HepG2 (cell line): ENCODE measurements around the gene RPS6KC1. TPM values are rescaled to one million over a fixed set of nuclear protein-coding genes. Genes with fewer than 3 reads are reported as not detected.
A peak's percentile ranks its signal among the peaks of the same experiment; 100 is the strongest.

Experiments used
- ATAC-seq: fragments of 200-7000 bp; cut with Tn5 transposase; 3 replicates; pipeline ENCODE4 v1.9.1; 2020; ENCODE audit warnings: mild to moderate bottlenecking, moderate library complexity
- BruUV-seq: library from RNA; stranded (reverse); fragments of 400-500 nt; replicated peaks from 2 replicates; lab custom pipeline; 2021; lab: Mats Ljungman, UMichigan
- CTCF ChIA-PET: fragments of 300-600 bp; formaldehyde crosslinking; extraction: SDS; loops from one replicate; lab custom pipeline; 2021; ENCODE audit warnings: low total read pairs, inconsistent platforms, low intra/inter-chr PET ratio; lab: Yijun Ruan, JAX
- POLR2A ChIA-PET: fragments of 350-600 bp; sonication (Branson Sonifier 250); formaldehyde crosslinking; loops from one replicate; lab custom pipeline; 2020; ENCODE audit warnings: antibody characterized with exemption, inconsistent platforms; lab: Yijun Ruan, JAX
- DNase-seq: peaks from one replicate; pipeline ENCODE4 v3.0.0-alpha.2; 2015; ENCODE audit warnings: low spot score
- FAIRE-seq: peaks from 3 replicates; lab custom pipeline; 2011; peaks lifted over from hg19 to GRCh38; lab: Jason Lieb, UNC
- H2AFZ ChIP-seq: one replicate; pipeline ENCODE4 v1.6.1; 2011; ENCODE audit warnings: low read length, inconsistent platforms
- H3K27ac ChIP-seq: fragments of 300-600 bp; 3 replicates; pipeline ENCODE4 v1.8.0; 2011; ENCODE audit warnings: mixed run types, mild to moderate bottlenecking, mixed read lengths, low read length, inconsistent platforms; ENCODE audit not compliant: insufficient read depth; ENCODE audit errors: extremely low read length
- H3K27me3 ChIP-seq, 2 experiments: fragments of 200-600 bp in 1 of 2; 2 replicates in 1 of 2; 3 replicates in 1 of 2; pipeline versions ENCODE4 v1.6.0 to v1.8.0; 2011; ENCODE audit warnings: low read length in 2 of 2, mild to moderate bottlenecking in 2 of 2, moderate library complexity in 2 of 2, inconsistent platforms in 1 of 2; ENCODE audit not compliant: insufficient read depth in 2 of 2, control insufficient read depth in 1 of 2
- H3K36me3 ChIP-seq, 2 experiments: fragments of 200-600 bp in 1 of 2; replicated peaks in 1 of 2; 2 replicates in 1 of 2; 3 replicates in 1 of 2; pipeline versions ENCODE4 v1.5.1 to v1.8.0; 2011; ENCODE audit warnings: low read length in 2 of 2, inconsistent platforms in 1 of 2; ENCODE audit not compliant: insufficient read depth in 2 of 2, control insufficient read depth in 1 of 2
- H3K4me1 ChIP-seq: 2 replicates; pipeline ENCODE4 v1.5.1; 2012; ENCODE audit warnings: low read length, inconsistent platforms; ENCODE audit not compliant: insufficient read depth
- H3K4me2 ChIP-seq: 2 replicates; pipeline ENCODE4 v1.6.0; 2011; ENCODE audit warnings: low read depth, low read length, inconsistent platforms
- H3K4me3 ChIP-seq, 3 experiments: fragments of 200-600 bp in 1 of 3; sonication (generic), shearing (Covaris generic) in 1 of 3; replicated peaks in 1 of 3; 2 replicates each; pipeline ENCODE4 v1.5.1; 2011 to 2016; ENCODE audit warnings: low read length in 3 of 3, inconsistent platforms in 2 of 3, low read depth in 2 of 3, mild to moderate bottlenecking in 2 of 3, control low read depth in 1 of 3, mixed read lengths in 1 of 3; ENCODE audit not compliant: insufficient read depth in 1 of 3
- H3K79me2 ChIP-seq: one replicate; pipeline ENCODE4 v1.6.1; 2011; ENCODE audit warnings: low read length, inconsistent platforms; ENCODE audit not compliant: insufficient read depth
- H3K9ac ChIP-seq: 2 replicates; pipeline ENCODE4 v1.6.0; 2011; ENCODE audit warnings: mild to moderate bottlenecking, low read depth, low read length, inconsistent platforms; ENCODE audit not compliant: insufficient read depth
- H3K9me3 ChIP-seq: 2 replicates; pipeline ENCODE4 v1.5.1; 2012; ENCODE audit warnings: mild to moderate bottlenecking, low read length
- H4K20me1 ChIP-seq: 2 replicates; pipeline ENCODE4 v1.6.0; 2011; ENCODE audit warnings: inconsistent platforms, mild to moderate bottlenecking, low read length, moderate library complexity; ENCODE audit not compliant: insufficient read depth
- CTCF ChIP-seq: sonication (generic); formaldehyde crosslinking; IDR thresholded peaks from 2 replicates; pipeline ENCODE4 v1.5.0; 2020; ENCODE audit warnings: mild to moderate bottlenecking, missing genetic modification reagents, moderate library complexity
- E2F2 ChIP-seq: sonication (generic); formaldehyde crosslinking; IDR thresholded peaks from 2 replicates; pipeline ENCODE4 v1.4.0; 2020; ENCODE audit warnings: missing genetic modification reagents, borderline replicate concordance
- FOXP1 ChIP-seq, 2 experiments: fragments of 450-650 bp in 1 of 2; IDR thresholded peaks; 2 replicates each; pipeline ENCODE4 v1.6.1; 2017 to 2018; ENCODE audit warnings: antibody characterized with exemption in 1 of 2
- HMGA1 ChIP-seq: sonication (generic); formaldehyde crosslinking; conservative IDR thresholded peaks from 2 replicates; pipeline ENCODE4 v1.4.0; 2020; ENCODE audit warnings: missing genetic modification reagents
- LCORL ChIP-seq, 2 experiments: fragments of 450-650 bp in 1 of 2; sonication (generic) in 1 of 2; formaldehyde crosslinking in 1 of 2; IDR thresholded peaks; 2 replicates each; pipeline versions ENCODE4 v1.5.0 to v1.6.1; 2017 to 2020; ENCODE audit warnings: antibody characterized with exemption in 1 of 2, missing genetic modification reagents in 1 of 2
- MAZ ChIP-seq, 2 experiments: sonication (generic) in 1 of 2; formaldehyde crosslinking in 1 of 2; IDR thresholded peaks; 2 replicates each; pipeline versions ENCODE4 v1.5.0 to v1.6.1; 2012 to 2020; ENCODE audit warnings: low read depth in 2 of 2, mild to moderate bottlenecking in 2 of 2, borderline replicate concordance in 1 of 2, improper control_type of control experiment in 1 of 2, low read length in 1 of 2, missing genetic modification reagents in 1 of 2, moderate library complexity in 1 of 2
- RFX1 ChIP-seq: fragments of 450-650 bp; IDR thresholded peaks from 2 replicates; pipeline ENCODE4 v1.6.1; 2017
- STAG1 ChIP-seq: sonication (generic); formaldehyde crosslinking; IDR thresholded peaks from 2 replicates; pipeline ENCODE4 v1.4.0; 2020; ENCODE audit warnings: missing genetic modification reagents
- THAP9 ChIP-seq: sonication (generic); formaldehyde crosslinking; IDR thresholded peaks from 2 replicates; pipeline ENCODE4; 2020; ENCODE audit warnings: missing genetic modification reagents, mild to moderate bottlenecking, borderline replicate concordance
- ZBTB7B ChIP-seq: sonication (generic); formaldehyde crosslinking; IDR thresholded peaks from 2 replicates; pipeline ENCODE4 v1.4.0; 2020; ENCODE audit warnings: missing genetic modification reagents
- ZNF101 ChIP-seq: sonication (generic); formaldehyde crosslinking; IDR thresholded peaks from 2 replicates; pipeline ENCODE4 v1.4.0; 2020; ENCODE audit warnings: mild to moderate bottlenecking, low read depth, missing genetic modification reagents, borderline replicate concordance
- ZNF546 ChIP-seq: sonication (generic); formaldehyde crosslinking; conservative IDR thresholded peaks from 2 replicates; pipeline ENCODE4 v1.8.1; 2023; ENCODE audit warnings: mild to moderate bottlenecking, missing genetic modification reagents
- ZNF557 ChIP-seq: sonication (generic); formaldehyde crosslinking; IDR thresholded peaks from 2 replicates; pipeline ENCODE4 v1.4.0; 2020; ENCODE audit warnings: missing genetic modification reagents
- ZNF720 ChIP-seq: sonication (generic); formaldehyde crosslinking; IDR thresholded peaks from 2 replicates; pipeline ENCODE4 v1.4.0; 2020; ENCODE audit warnings: missing genetic modification reagents
- ZNF800 ChIP-seq: sonication (generic); formaldehyde crosslinking; IDR thresholded peaks from 2 replicates; pipeline ENCODE4 v1.4.0; 2020; ENCODE audit warnings: missing genetic modification reagents
- in situ Hi-C: cut with HindIII; loops from 2 replicates; pipeline ENCODE4 v1.10.0; 2017; ENCODE audit warnings: low pct_unique_long_range_greater_than_20kb; ENCODE audit not compliant: extremely low pct_ligation_motif_present
- intact Hi-C: fragments of 100-400 bp; cut with micrococcal nuclease; formaldehyde crosslinking; loops from one replicate; pipeline ENCODE4 v1.10.0; 2022; ENCODE audit not compliant: unreplicated experiment
- polyA plus RNA-seq, 8 experiments: library from polyadenylated mRNA; depleted of rRNA in 3 of 8; stranded (reverse) in 7 of 8; unstranded in 1 of 8; fragments of >200 nt; fragmentation: Illumina TruSeq in 4 of 8; extraction: Trizol in 4 of 8; gene quantifications; 2 replicates each; pipeline versions ENCODE4 v1.2.1 to v1.2.3, GENCODE V29; 2011 to 2016; ENCODE audit warnings: low read depth in 4 of 8, missing spikeins in 1 of 8, mixed read lengths in 1 of 8; ENCODE audit not compliant: insufficient read depth in 1 of 8
- total RNA-seq, 5 experiments: library from RNA; depleted of rRNA; stranded (reverse); fragments of >200 nt; fragmentation: Illumina TruSeq; extraction: Trizol; gene quantifications; 2 replicates each; pipeline ENCODE4 v1.2.3, GENCODE V29; 2016; ENCODE audit warnings: low read depth in 1 of 5

RPS6KC1 gene
- total and polyA plus RNA-seq, 2 of the 13 experiments (the other 11 are each of a cell fraction or from before 2014, with no cell fraction given) = 11.0 to 25.2 TPM

GRCh38 chr1:213120961-213121360 lies 69.9 kb downstream of the RPS6KC1 start (continued):
- TF ChIP-seq RFX1 (no peak), ZNF101 (no peak), FOXP1 (IDR thresholded peaks at IDR 0.05) (no peak), FOXP1 (CRISPR knock-in tag; IDR thresholded peaks at IDR 0.05) (no peak)
- TF ChIP-seq, all 625 proteins: peak for 0

- Histone ChIP-seq H3K27me3 (no peaks in the 10 kb centered on the region), H3K9ac (no peak overlapping the region), H3K9me3 (no peaks in the 10 kb centered on the region), H4K20me1 (no peaks in the 10 kb centered on the region), H3K36me3 (no peaks in the 10 kb centered on the region; a peak in 1 of 5 replicates), H3K4me3 (no peak overlapping the region), H3K4me2 (no peak overlapping the region), H2AFZ (no peak overlapping the region), H3K4me1 (peaks cover 19% of the 10 kb centered on the region), H3K27ac (no peak overlapping the region), H3K79me2 (no peaks in the 10 kb centered on the region)
- intact Hi-C loops (loop anchor here (5.0 to 10.0 kb wide), 4 partner anchors 120 to 1202 kb away; no protein-coding TSS in a partner anchor), in situ Hi-C loops (loop anchor here (10.0 kb wide), 1 partner anchor 1002 kb away; no protein-coding TSS in a partner anchor)
- POLR2A ChIA-PET = no interaction called here
- BruUV-seq = no TSS peak
- peak; percentile 48 for DNase-seq
- ATAC-seq = no peak
- FAIRE-seq = no peak
- CTCF ChIA-PET = interaction anchor here (2.1 kb wide), 1 partner anchor 1207 kb away, joined by 4 read pairs; no protein-coding TSS in a partner anchor
- TF ChIP-seq ZBTB7B (CRISPR knock-in tag) = no peak
- TF ChIP-seq ZNF546 = no peak
- no peak for TF ChIP-seq E2F2 (CRISPR knock-in tag)
- TF ChIP-seq HMGA1 = no peak
- no peak for TF ChIP-seq THAP9 (CRISPR knock-in tag)
- TF ChIP-seq ZNF720 (CRISPR knock-in tag) = no peak
- no peak for TF ChIP-seq MAZ (IDR thresholded peaks at IDR 0.05; ENCODE audit: borderline replicate concordance, low read depth, low read length)
- no peak for TF ChIP-seq MAZ (CRISPR knock-in tag; IDR thresholded peaks at IDR 0.05; ENCODE audit: low read depth)
- TF ChIP-seq ZNF557 (CRISPR knock-in tag) = no peak
- no peak for TF ChIP-seq LCORL (IDR thresholded peaks at IDR 0.05)
- TF ChIP-seq LCORL (CRISPR knock-in tag; IDR thresholded peaks at IDR 0.05) = no peak
- peak; percentile 68 for TF ChIP-seq STAG1 (CRISPR knock-in tag)
- no peak for TF ChIP-seq ZNF800 (CRISPR knock-in tag)
- TF ChIP-seq CTCF = peak; percentile 51
Measured at GRCh38 chr1:213122514-213122929, 71.5 kb downstream of the RPS6KC1 start.
